Mucosa of stomach (tissue), 1 donor: Measurements from ENCODE around the gene NCKIPSD.
A peak's percentile ranks its signal among the peaks of the same experiment; 100 is the strongest.

Experiments
- H3K27me3 ChIP-seq: one replicate; pipeline ENCODE4 v1.7.0; 2013; ENCODE audit warnings: mild to moderate bottlenecking, low read length; ENCODE audit not compliant: control insufficient read depth, insufficient read depth
- H3K36me3 ChIP-seq: one replicate; pipeline ENCODE4 v1.7.0; 2013; ENCODE audit warnings: low read length; ENCODE audit not compliant: control insufficient read depth, insufficient read depth
- H3K4me1 ChIP-seq: one replicate; pipeline ENCODE4 v1.7.0; 2013; ENCODE audit warnings: mild to moderate bottlenecking, low read length; ENCODE audit not compliant: control insufficient read depth, insufficient read depth
- H3K4me3 ChIP-seq: one replicate; pipeline ENCODE4 v1.7.0; 2013; ENCODE audit warnings: low read length
- H3K9ac ChIP-seq: one replicate; pipeline ENCODE4 v1.7.0; 2013; ENCODE audit warnings: mild to moderate bottlenecking, low read length, moderate library complexity
- H3K9me3 ChIP-seq: one replicate; pipeline ENCODE4 v1.7.0; 2013; ENCODE audit warnings: mild to moderate bottlenecking, low read length, moderate library complexity; ENCODE audit not compliant: control insufficient read depth
- donor health status: Pancreatic carcinoma.

Gene NCKIPSD

GRCh38 chr3:48694610-48695392 lies 9.1 kb upstream of the NCKIPSD start:
- Histone ChIP-seq H3K4me3 (no peak overlapping the region), H3K4me1 (peaks cover 21% of the 10 kb centered on the region), H3K9me3 (no peaks in the 10 kb centered on the region), H3K36me3 (peaks cover 15% of the 10 kb centered on the region), H3K9ac (peak overlapping the region; percentile 11), H3K27me3 (no peaks in the 10 kb centered on the region)

- Histone ChIP-seq H3K4me3 (no peak overlapping the region), H3K27me3 (no peaks in the 10 kb centered on the region), H3K9me3 (no peaks in the 10 kb centered on the region), H3K9ac (peak overlapping the region; percentile 26), H3K36me3 (peaks cover 15% of the 10 kb centered on the region), H3K4me1 (peaks cover 21% of the 10 kb centered on the region)
Observed at GRCh38 chr3:48693826-48694225, 8.1 kb upstream of the NCKIPSD start.

- Histone ChIP-seq H3K36me3 (peaks cover 25% of the 10 kb centered on the region), H3K4me1 (peaks cover 21% of the 10 kb centered on the region), H3K27me3 (no peaks in the 10 kb centered on the region), H3K9me3 (no peaks in the 10 kb centered on the region), H3K9ac (no peak overlapping the region), H3K4me3 (no peak overlapping the region)
Observed at GRCh38 chr3:48692551-48692950, 6.8 kb upstream of the NCKIPSD start.

- Histone ChIP-seq H3K36me3 (peaks cover 29% of the 10 kb centered on the region), H3K4me3 (no peak overlapping the region), H3K9ac (no peak overlapping the region), H3K9me3 (no peaks in the 10 kb centered on the region), H3K27me3 (no peaks in the 10 kb centered on the region), H3K4me1 (peaks cover 18% of the 10 kb centered on the region)
Observed at GRCh38 chr3:48690846-48691458, 5.2 kb upstream of the NCKIPSD start.

GRCh38 chr3:48689384-48689783 lies 3.7 kb upstream of the NCKIPSD start:
- Histone ChIP-seq H3K9me3 (no peaks in the 10 kb centered on the region), H3K4me1 (peaks cover 15% of the 10 kb centered on the region), H3K36me3 (peaks cover 29% of the 10 kb centered on the region), H3K27me3 (no peaks in the 10 kb centered on the region), H3K4me3 (no peak overlapping the region), H3K9ac (no peak overlapping the region)

GRCh38 chr3:48688737-48689075 lies 3.0 kb upstream of the NCKIPSD start:
- H3K27me3 ChIP-seq = no peaks in the 10 kb centered on the region
- H3K4me3 ChIP-seq = no peak overlapping the region
- no peaks in the 10 kb centered on the region for H3K9me3 ChIP-seq
- peaks cover 24% of the 10 kb centered on the region for H3K36me3 ChIP-seq
- no peak overlapping the region for H3K9ac ChIP-seq
- peaks cover 18% of the 10 kb centered on the region for H3K4me1 ChIP-seq

- no peaks in the 10 kb centered on the region for H3K9me3 ChIP-seq
- peaks cover 23% of the 10 kb centered on the region for H3K4me1 ChIP-seq
- peaks cover 21% of the 10 kb centered on the region for H3K36me3 ChIP-seq
- no peak overlapping the region for H3K4me3 ChIP-seq
- H3K27me3 ChIP-seq = no peaks in the 10 kb centered on the region
- H3K9ac ChIP-seq = no peak overlapping the region
Observed at GRCh38 chr3:48688032-48688736, 2.5 kb upstream of the NCKIPSD start.

GRCh38 chr3:48687220-48687678 lies 1.5 kb upstream of the NCKIPSD start:
- H3K4me3 ChIP-seq = no peak overlapping the region
- no peak overlapping the region for H3K9ac ChIP-seq
- no peaks in the 10 kb centered on the region for H3K27me3 ChIP-seq
- H3K4me1 ChIP-seq = peaks cover 25% of the 10 kb centered on the region
- H3K9me3 ChIP-seq = no peaks in the 10 kb centered on the region
- H3K36me3 ChIP-seq = peaks cover 14% of the 10 kb centered on the region

GRCh38 chr3:48686538-48687219 lies 964 bp upstream of the NCKIPSD start:
- Histone ChIP-seq H3K4me1 (peaks cover 25% of the 10 kb centered on the region), H3K36me3 (peaks cover 14% of the 10 kb centered on the region), H3K9ac (peak overlapping the region; percentile 89), H3K4me3 (no peak overlapping the region), H3K27me3 (no peaks in the 10 kb centered on the region), H3K9me3 (no peaks in the 10 kb centered on the region)

- H3K4me1 ChIP-seq = peaks cover 25% of the 10 kb centered on the region
- H3K36me3 ChIP-seq = peaks cover 14% of the 10 kb centered on the region
- H3K9ac ChIP-seq = peak overlapping the region; percentile 89
- peak overlapping the region; percentile 72 for H3K4me3 ChIP-seq
- H3K9me3 ChIP-seq = no peaks in the 10 kb centered on the region
- H3K27me3 ChIP-seq = no peaks in the 10 kb centered on the region
Observed at GRCh38 chr3:48685293-48685602, 467 bp downstream of the NCKIPSD start.

GRCh38 chr3:48684480-48685143 lies 1.1 kb downstream of the NCKIPSD start:
- H3K27me3 ChIP-seq = no peaks in the 10 kb centered on the region
- H3K4me3 ChIP-seq = no peak overlapping the region
- peaks cover 14% of the 10 kb centered on the region for H3K36me3 ChIP-seq
- H3K9me3 ChIP-seq = no peaks in the 10 kb centered on the region
- peak overlapping the region; percentile 38 for H3K9ac ChIP-seq
- H3K4me1 ChIP-seq = peaks cover 25% of the 10 kb centered on the region
